Right lobe of liver (tissue), 6 donors: ENCODE measurements around the gene LRP11. TPM values are rescaled to one million over a fixed set of nuclear protein-coding genes. Genes with fewer than 3 reads are reported as not detected.
A peak's percentile ranks its signal among the peaks of the same experiment; 100 is the strongest.

Experiments used
- ATAC-seq, 4 donors: fragments of 200-7000 bp; cut with Tn5 transposase; one replicate each; pipeline ENCODE4 v1.9.1; 2020; ENCODE audit warnings: mild to moderate bottlenecking in 4 of 4, moderate library complexity in 4 of 4
- DNase-seq, 3 donors: peaks; one replicate each; pipeline ENCODE4 v3.0.0-alpha.2; 2020
- H3K27ac ChIP-seq, 3 donors: fragments of 200-600 bp; one replicate each; pipeline ENCODE4 v1.8.0; 2022
- H3K27me3 ChIP-seq, 2 donors: fragments of 200-600 bp; one replicate each; pipeline ENCODE4 v1.8.0; 2022
- H3K36me3 ChIP-seq, 4 donors: fragments of 200-600 bp; sonication (generic) in 1 of 4; one replicate each; pipeline versions ENCODE4 v1.5.1 to v1.8.0; 2017 to 2022; ENCODE audit warnings: control low read depth in 1 of 4
- H3K4me1 ChIP-seq, 4 donors: fragments of 200-600 bp; sonication (generic) in 1 of 4; one replicate each; pipeline versions ENCODE4 v1.5.1 to v1.8.0; 2017 to 2022; ENCODE audit warnings: control low read depth in 1 of 4
- H3K4me3 ChIP-seq, 3 donors: fragments of 200-600 bp; one replicate each; pipeline ENCODE4 v1.8.0; 2022
- H3K9me3 ChIP-seq, 4 donors: fragments of 200-600 bp; sonication (generic) in 1 of 4; one replicate each; pipeline versions ENCODE4 v1.5.1 to v1.8.0; 2017 to 2022; ENCODE audit warnings: control low read depth in 1 of 4
- POLR2A ChIP-seq: fragments of 450-650 bp; IDR thresholded peaks from one replicate; pipeline ENCODE4 v1.6.1; 2017; ENCODE audit warnings: antibody characterized with exemption, mild to moderate bottlenecking
- WGBS: methylation state at CpG from one replicate; pipeline ENCODE4 v1.1.6; 2018; ENCODE audit warnings: low coverage, low lambda C conversion rate; ENCODE audit not compliant: insufficient coverage; ENCODE audit errors: missing lambda C conversion rate; 5-methylcytosine and 5-hydroxymethylcytosine counted together
- intact Hi-C, 2 donors: fragments of 100-400 bp; cut with DNase I; formaldehyde crosslinking; loops; one replicate each; pipeline versions ENCODE4 v1.11.2 to v1.14.1; 2022
- total RNA-seq, 6 experiments: library from RNA; depleted of rRNA in 2 of 6; stranded (reverse); fragments of >200 nt in 2 of 6; fragmentation: NEBNext Ultra II Directional in 3 of 6; extraction: Animal tissue kit (Norgen Biotek cat#: 25700) in 3 of 6; gene quantifications; one replicate each; pipeline versions ENCODE4 v1.1.0 to v1.2.4, GENCODE V29; 2016 to 2023
- TF ChIP-seq, protein P1 (sequence below), 4 donors: fragments of 200-600 bp in 3 of 4; fragments of 450-650 bp in 1 of 4; IDR thresholded peaks; one replicate each; pipeline versions ENCODE4 v1.5.1 to v1.8.0; 2016 to 2022; ENCODE audit warnings: antibody characterized with exemption in 4 of 4, mild to moderate bottlenecking in 2 of 4
- donor health status: DM: no; HTN: yes; CAD: no.
- donor health status: DM: no; HTN: no; CAD: no.
- donor health status: DM: no; HTN: no; CAD: no.
- donor health status: DM: no; HTN: yes; CAD: no.
- donor health status: DM: no; HTN: yes; CAD: no.

LRP11 gene
- total RNA-seq, 6 experiments from 2014 or later = 6.8 to 11.1 (median 9.3) TPM

DNA sequence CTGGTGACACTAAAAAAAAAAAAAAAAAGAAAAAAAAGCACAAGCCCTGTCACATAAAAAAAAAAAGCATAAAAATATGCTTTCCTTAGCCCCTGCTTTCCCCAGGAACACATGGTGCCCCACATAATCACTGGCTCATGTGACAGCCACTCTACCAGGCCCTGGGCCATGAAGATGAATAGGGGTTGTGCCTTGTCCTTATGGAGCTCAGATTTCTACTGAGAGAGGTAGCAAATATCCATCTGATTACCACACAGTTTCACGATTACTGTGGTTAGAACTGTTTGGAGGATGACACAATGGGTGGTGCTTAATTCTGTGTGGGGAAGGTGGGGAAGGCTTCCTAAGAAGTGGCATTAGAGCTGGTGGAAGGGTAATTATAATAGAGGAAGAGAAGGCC is 24.5 kb upstream of the LRP11 start:
- Histone ChIP-seq H3K36me3 (no peaks in the 10 kb centered on the region), H3K4me3 (no peak overlapping the region), H3K9me3 (no peaks in the 10 kb centered on the region), H3K27me3 (no peaks in the 10 kb centered on the region), H3K4me1 (no peaks in the 10 kb centered on the region), H3K27ac (no peak overlapping the region)
- no peak for TF ChIP-seq POLR2A
- TF ChIP-seq, protein P1, sequence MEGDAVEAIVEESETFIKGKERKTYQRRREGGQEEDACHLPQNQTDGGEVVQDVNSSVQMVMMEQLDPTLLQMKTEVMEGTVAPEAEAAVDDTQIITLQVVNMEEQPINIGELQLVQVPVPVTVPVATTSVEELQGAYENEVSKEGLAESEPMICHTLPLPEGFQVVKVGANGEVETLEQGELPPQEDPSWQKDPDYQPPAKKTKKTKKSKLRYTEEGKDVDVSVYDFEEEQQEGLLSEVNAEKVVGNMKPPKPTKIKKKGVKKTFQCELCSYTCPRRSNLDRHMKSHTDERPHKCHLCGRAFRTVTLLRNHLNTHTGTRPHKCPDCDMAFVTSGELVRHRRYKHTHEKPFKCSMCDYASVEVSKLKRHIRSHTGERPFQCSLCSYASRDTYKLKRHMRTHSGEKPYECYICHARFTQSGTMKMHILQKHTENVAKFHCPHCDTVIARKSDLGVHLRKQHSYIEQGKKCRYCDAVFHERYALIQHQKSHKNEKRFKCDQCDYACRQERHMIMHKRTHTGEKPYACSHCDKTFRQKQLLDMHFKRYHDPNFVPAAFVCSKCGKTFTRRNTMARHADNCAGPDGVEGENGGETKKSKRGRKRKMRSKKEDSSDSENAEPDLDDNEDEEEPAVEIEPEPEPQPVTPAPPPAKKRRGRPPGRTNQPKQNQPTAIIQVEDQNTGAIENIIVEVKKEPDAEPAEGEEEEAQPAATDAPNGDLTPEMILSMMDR (IDR thresholded peaks at IDR 0.05) = no peak
- DNase-seq (no peak), ATAC-seq (no peak)
- WGBS = 29% methylated on average over 1 of the region's 1 CpG
- intact Hi-C loops = no loop called here

DNA sequence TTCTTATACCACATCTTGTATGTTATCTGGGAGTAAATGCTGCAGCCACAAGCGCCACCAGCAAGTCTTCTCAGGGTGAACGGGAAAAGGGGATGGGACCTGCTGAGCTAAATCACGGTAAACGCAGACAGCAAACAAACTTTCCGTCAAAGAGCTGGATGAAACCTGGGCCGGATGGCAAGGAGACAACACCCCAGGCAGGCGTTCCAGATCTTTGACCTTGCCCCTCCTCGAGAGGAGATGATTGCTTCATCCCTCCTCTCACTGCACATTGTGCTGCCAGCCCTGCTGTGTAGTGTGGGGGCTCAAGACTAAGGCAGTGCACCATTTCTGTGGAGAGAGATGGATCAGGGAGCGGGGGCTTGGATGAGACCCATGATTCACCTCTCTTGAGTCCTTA is 23.9 kb upstream of the LRP11 start:
- no peak overlapping the region for H3K4me3 ChIP-seq
- TF ChIP-seq, protein P1 (IDR thresholded peaks at IDR 0.05) = no peak
- TF ChIP-seq POLR2A = no peak
- DNase-seq = no peak
- no peaks in the 10 kb centered on the region for H3K4me1 ChIP-seq
- no peak overlapping the region for H3K27ac ChIP-seq
- WGBS = no CpG with 5 or more reads among the region's 9 CpGs
- ATAC-seq = no peak
- H3K27me3 ChIP-seq = no peaks in the 10 kb centered on the region
- H3K36me3 ChIP-seq = no peaks in the 10 kb centered on the region
- intact Hi-C loops = no loop called here
- H3K9me3 ChIP-seq = no peaks in the 10 kb centered on the region

DNA sequence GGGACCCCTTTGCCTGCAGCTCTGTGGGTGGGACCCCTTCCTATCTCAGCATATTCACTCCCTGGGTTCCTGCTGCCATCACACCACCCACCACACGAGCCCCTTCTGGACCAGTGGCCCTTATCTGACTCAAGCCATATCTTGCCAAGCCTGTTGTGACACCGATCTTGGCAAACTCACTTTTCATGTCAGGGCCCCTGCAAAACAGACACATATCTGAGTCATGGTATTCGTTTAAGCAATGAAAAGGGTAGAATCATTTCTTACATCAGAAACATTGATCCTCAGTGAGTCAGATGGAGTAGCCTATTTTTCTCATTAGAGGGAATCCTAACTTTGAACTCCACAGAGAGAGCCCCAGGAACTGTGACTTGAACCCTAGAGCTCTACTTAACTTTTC is 23.2 kb upstream of the LRP11 start:
- no peaks in the 10 kb centered on the region for H3K36me3 ChIP-seq
- H3K4me3 ChIP-seq = no peak overlapping the region
- 68% methylated on average over 2 of the region's 3 CpGs for WGBS
- ATAC-seq (peak in 2 of 4 donors; percentile 32 to 84), DNase-seq (no peak)
- intact Hi-C loops = no loop called here
- no peaks in the 10 kb centered on the region for H3K9me3 ChIP-seq
- TF ChIP-seq, protein P1 (IDR thresholded peaks at IDR 0.05) = no peak
- TF ChIP-seq POLR2A = no peak
- H3K27me3 ChIP-seq = no peaks in the 10 kb centered on the region
- no peak overlapping the region for H3K27ac ChIP-seq
- no peaks in the 10 kb centered on the region for H3K4me1 ChIP-seq

DNA sequence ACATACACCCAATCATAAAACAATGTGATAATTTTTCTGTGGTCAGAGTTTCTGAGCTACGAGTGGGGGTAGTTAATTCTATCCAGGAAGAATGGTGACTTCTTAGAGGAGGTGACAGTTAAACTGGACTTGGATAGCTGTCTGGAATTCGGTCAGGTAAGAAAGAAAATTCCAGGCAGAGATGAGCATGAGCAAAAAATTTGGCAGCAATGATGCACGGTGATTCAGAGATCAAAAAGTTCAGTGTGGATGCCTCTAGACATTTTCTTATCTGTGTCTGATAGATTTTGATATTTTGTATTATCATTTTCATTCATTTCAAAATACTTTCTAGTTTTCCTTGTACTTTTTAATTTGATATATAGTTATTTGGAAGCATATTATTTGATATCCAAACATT is 21.7 kb upstream of the LRP11 start:
- peak in 1 of 4 donors; percentile 15 for ATAC-seq

More for the DNA sequence above, 21.7 kb upstream of the LRP11 start:
- TF ChIP-seq, protein P1 (IDR thresholded peaks at IDR 0.05) = no peak
- no peak for TF ChIP-seq POLR2A
- Histone ChIP-seq H3K9me3 (no peaks in the 10 kb centered on the region), H3K27ac (no peak overlapping the region), H3K36me3 (no peaks in the 10 kb centered on the region), H3K4me3 (no peak overlapping the region), H3K27me3 (no peaks in the 10 kb centered on the region), H3K4me1 (no peaks in the 10 kb centered on the region)
- 87% methylated on average over 3 of the region's 3 CpGs for WGBS
- intact Hi-C loops = no loop called here
- no peak for DNase-seq
